ENCODE data around the gene TTBK2.

- TF ChIP-seq CTCF (IDR thresholded peaks at IDR 0.05) (no peak), EP300 (IDR thresholded peaks at IDR 0.05) (no peak), POLR2A (IDR thresholded peaks at IDR 0.05) (no peak)
These were observed 191.6 kb downstream of the TTBK2 start for GRCh38 chr15:42728972-42729371.
